Limb (tissue), 2 donors: ENCODE data around the gene CDON.

Source experiments
- DNase-seq, 2 donors: peaks; one replicate each; pipeline ENCODE4 v3.0.0-alpha.2; 2016; ENCODE audit errors: extremely low spot score in 2 of 2

Gene CDON, protein sequence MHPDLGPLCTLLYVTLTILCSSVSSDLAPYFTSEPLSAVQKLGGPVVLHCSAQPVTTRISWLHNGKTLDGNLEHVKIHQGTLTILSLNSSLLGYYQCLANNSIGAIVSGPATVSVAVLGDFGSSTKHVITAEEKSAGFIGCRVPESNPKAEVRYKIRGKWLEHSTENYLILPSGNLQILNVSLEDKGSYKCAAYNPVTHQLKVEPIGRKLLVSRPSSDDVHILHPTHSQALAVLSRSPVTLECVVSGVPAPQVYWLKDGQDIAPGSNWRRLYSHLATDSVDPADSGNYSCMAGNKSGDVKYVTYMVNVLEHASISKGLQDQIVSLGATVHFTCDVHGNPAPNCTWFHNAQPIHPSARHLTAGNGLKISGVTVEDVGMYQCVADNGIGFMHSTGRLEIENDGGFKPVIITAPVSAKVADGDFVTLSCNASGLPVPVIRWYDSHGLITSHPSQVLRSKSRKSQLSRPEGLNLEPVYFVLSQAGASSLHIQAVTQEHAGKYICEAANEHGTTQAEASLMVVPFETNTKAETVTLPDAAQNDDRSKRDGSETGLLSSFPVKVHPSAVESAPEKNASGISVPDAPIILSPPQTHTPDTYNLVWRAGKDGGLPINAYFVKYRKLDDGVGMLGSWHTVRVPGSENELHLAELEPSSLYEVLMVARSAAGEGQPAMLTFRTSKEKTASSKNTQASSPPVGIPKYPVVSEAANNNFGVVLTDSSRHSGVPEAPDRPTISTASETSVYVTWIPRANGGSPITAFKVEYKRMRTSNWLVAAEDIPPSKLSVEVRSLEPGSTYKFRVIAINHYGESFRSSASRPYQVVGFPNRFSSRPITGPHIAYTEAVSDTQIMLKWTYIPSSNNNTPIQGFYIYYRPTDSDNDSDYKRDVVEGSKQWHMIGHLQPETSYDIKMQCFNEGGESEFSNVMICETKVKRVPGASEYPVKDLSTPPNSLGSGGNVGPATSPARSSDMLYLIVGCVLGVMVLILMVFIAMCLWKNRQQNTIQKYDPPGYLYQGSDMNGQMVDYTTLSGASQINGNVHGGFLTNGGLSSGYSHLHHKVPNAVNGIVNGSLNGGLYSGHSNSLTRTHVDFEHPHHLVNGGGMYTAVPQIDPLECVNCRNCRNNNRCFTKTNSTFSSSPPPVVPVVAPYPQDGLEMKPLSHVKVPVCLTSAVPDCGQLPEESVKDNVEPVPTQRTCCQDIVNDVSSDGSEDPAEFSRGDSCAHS (N-terminal part only)

GRCh38 chr11:126062679-126063506 lies at the start of gene CDON:
TSS of gene CDON (minus strand) at chr11:126062866. CDS start at chr11:126023476, 39,390 bp downstream.
- DNase-seq, result peak; percentile 96 to 97

DNA sequence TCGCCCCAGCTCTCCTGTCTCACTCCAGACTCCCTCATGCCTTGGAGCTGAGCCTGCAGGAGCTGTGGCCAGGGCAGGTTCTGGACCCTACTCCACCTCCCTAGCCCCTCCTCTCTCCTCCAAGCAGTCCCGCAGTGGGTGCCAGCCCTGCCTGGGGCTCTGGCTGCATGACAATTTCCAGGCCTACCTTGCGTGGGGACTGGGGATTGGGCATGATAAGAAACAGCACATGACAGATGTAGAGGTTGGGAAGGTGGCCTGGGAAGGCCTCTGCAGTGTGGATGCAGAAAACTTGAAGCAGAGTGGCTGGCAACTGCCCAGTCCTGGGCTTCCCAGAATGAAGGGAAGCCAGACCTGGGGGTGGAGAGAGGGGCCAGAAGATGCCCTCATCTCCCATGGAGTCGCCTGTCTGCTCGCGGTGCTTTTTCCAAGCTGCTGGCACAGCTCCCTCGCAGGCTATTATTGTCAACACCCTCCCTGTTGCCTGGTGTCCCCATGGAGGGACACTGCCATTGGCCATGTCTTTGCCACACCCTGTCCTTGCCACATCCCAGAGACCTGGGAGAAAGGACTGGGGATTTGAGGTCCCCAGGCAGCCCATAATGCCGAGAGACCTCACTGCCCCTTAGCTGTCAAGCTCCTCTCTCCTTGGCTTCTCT lies 48.9 kb upstream of the CDON start:
- no peak for DNase-seq

- DNase-seq, result no peak
Measured at GRCh38 chr11:126109941-126110731, 47.5 kb upstream of the CDON start.

DNA sequence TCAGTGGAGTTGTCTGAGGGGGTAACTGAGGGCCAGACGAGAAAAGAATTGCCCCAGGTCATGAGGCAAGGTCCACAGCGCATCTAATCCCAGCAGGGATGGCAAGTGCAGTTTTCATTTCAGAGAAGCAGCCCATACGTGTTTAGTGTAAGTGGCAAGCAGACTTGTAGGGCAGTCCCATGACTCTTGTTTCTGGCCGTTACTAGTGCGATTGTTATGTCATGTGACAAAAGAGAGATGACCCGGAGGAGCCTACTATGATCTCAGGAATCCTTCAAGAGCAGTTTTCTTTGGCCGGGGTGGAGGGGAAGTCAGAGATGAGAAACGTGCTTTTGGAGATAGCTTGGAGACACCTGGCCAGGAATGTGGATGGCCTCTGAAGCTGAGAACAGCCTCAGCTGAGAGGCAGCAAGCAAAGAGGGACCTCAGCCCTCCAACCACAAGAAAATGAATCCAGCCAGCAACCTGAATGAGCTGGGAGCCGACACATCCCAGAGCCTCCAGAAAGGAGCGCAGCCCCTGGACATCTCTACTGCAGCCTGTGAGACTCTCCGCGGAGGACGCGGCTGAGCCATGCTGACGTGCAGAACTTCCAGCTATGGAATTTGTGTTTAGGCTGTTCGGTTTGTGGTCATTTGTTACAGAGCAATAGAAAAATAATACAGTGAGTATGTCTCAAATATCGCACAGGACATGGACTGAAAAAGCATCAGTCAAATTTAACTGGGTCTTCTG lies 44.1 kb upstream of the CDON start:
- DNase-seq, result no peak

- DNase-seq, result no peak
Measured at GRCh38 chr11:126105748-126106080, 43.0 kb upstream of the CDON start.

- no peak for DNase-seq
Measured at GRCh38 chr11:126105022-126105747, 42.5 kb upstream of the CDON start.

- DNase-seq, result no peak
Measured at GRCh38 chr11:126104420-126104819, 41.8 kb upstream of the CDON start.

GRCh38 chr11:126103150-126103549 lies 40.5 kb upstream of the CDON start:
- DNase-seq, result no peak

- DNase-seq, result no peak
Measured at GRCh38 chr11:126102436-126102981, 39.8 kb upstream of the CDON start.

DNA sequence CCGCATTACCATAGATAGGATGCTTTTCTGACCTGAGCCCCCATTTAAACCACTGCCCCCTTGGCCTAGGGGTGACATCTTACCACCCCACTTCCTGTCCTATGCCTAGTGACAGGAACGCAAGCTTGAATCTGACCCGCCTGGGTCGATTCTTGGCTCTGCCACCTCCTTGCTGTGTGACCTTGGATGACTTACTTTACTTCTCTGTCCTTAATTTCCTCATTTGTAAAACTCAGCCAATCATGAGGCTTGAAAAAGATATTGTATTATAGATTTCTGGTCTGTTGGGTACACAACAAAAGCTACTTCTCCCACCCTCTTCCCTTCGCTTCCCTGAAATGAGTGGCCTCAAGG lies 39.2 kb upstream of the CDON start:
- no peak for DNase-seq

DNA sequence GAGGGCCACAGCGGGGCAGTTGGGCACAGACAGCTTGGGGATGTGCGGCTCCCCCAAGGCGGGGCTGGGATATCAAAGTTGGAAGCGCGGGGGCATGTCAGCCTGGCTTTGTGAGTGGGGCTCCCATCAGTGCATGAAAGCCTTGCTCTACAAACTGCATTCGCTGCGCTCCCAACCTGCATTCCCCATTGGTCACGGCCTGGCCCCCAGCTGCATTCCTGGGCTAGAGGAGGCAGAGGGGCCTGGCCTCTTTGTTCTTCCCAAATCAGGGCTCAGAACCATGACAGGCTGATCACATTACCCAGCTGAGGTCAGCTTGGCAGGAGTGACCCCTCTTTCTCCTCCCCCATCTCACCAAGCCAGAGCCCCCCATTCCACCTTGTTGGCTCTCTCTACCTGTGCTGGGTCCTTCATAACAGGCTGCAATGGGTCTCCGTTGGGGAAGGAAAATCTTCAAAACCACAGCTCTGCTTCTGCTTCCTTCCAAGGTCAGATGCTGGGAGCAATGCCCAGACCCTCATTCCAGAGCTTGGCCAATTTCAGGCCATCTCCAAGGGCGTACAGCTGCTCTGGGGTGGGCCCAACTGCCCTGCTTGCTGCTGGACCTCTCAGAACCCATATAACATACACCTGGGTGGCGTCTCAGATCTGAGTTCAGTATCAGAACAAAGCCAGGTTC lies 38.7 kb upstream of the CDON start:
- no peak for DNase-seq

DNA sequence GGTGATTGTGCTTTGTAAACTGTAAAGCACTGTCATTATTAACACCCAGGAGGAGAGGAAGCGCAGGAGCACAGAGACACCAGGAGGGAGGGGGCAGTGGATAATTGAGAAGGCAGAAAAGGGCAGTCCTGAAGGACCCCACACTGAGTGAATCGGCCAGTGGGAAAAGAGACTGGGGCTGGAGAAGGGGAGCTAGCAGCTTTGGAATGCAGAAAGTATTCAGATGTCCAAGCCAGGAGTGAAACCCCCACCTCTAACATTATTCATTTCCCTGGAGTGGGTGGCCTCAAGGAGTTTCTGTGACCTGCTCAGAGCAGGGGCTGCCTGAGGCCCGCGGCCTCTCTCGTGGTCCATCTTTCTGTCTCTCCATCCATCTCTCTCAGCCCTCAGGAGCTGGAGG lies 38.0 kb upstream of the CDON start:
- DNase-seq, result no peak

- no peak for DNase-seq
Measured at GRCh38 chr11:126098204-126098769, 35.6 kb upstream of the CDON start.

DNA sequence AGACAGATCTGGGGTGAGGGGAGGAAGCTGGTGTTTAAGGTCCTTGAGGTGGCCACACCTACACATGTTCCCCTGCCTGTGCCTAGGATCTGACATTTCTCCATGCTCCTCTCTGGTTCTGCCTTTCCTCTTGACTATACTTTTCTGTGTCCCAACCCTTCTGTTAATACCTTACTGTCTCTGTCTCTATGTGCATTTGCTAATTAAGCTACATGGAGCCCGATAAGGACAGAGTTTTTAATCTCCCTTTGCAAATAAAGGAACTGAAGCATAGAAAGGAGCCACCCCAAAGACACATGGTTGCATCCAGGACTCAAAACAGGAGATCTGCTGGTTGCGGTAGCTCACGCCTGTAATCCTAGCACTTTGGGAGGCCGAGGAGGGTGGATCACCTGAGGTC lies 33.1 kb upstream of the CDON start:
- no peak for DNase-seq

DNA sequence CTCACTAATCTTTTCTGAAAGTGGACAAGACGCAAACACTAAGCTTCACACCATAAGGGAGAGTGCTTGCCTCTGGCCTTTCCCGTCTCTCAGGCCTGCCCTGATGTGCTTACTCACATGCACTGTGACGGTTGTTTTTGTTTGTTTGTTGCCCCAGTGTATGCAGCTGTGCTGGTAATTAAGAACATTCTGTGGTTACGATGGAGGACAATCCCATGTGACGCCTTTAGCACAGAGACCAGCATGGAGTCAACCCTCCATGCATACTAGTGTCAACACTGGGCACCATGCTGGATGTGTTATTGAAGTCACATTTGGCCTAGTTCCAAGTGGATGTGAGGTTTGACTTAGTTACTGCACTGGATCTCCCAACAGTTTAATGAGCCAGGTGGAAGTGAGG lies 27.8 kb upstream of the CDON start:
- DNase-seq, result no peak

- no peak for DNase-seq
Measured at GRCh38 chr11:126088999-126089398, 26.3 kb upstream of the CDON start.

DNA sequence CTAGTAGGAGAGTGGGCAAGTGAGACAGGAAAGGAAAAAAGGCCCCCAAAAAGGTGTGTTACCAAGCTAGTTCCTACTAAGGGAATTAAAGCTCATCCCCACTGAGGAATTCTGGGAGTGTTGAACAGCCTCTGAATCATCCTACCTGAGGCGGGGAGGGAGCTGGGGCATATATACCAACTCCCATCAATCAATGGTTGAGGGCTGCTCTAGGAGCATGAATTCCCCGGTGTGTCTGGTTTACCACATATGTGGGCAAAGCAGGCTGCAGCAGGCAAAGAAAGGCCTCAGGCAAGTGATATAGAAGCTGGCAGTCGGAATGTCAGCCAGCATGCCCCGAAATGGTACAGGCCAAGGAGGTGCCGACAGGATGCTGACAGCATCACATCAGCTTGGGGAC lies 23.6 kb upstream of the CDON start:
- no peak for DNase-seq

DNA sequence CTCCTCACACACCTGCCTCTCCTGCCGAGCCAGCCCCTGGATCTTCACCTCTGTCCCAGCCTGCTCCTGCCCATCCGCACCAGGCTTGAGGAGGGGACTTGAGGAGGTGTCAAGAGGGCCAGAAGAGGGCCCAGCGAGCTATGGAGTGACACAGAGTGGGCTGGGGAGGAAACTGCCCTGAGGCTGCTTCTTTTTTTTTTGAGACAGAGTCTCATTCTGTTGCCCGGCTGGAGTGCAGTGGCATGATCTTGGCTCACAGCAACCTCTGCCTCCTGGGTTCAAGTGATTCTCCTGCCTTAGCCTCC lies 21.9 kb upstream of the CDON start:
- DNase-seq, result no peak
